SH-SY5Y (cell line): ENCODE measurements around the gene MRPL52.

Experiments used
- GATA2 ChIP-seq: IDR thresholded peaks from 2 replicates; pipeline ENCODE4 v1.6.1; 2011; ENCODE audit warnings: mild to moderate bottlenecking, low read depth, low read length
- GATA3 ChIP-seq: IDR thresholded peaks from 2 replicates; pipeline ENCODE4 v1.6.1; 2011; ENCODE audit warnings: low read depth, mild to moderate bottlenecking, low read length, moderate library complexity

DNA sequence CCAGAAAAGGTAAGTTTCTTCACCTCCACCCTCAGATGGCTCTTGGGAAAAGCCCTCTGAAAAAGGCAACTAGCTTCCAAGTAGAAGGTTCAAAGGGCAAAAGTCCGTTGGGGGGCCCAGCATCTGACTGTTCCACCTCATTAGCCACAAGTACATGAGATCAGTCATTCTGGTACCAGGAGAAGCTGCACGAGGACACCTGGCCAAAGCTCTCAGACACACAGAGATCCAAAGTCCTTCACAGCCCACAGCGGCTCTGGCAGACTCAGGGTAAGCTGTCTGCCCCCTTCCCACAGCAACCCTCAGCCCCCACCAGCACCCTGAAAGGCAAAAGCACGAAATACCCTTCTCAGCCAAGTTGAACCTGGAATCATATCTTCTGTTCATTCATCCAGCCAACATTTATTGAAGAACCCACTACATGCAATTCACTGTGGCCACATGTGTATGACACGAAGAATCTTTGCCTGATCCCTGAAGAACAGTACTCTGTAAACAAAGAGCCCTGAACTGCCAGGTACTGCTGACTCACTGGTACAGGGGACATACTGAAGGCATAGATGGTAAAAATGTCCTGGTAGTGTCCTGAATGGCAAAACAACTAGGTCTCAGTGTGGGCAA is 33.5 kb upstream of the MRPL52 start:
- TF ChIP-seq GATA2 (no peak), GATA3 (no peak)
